Endothelial cell of umbilical vein (primary cell): ENCODE results near the gene SS18L1.

ENCODE experiments used
- CTCF ChIP-seq, 2 donors: IDR thresholded peaks; 1 replicate in 1 of 2; 2 replicates in 1 of 2; pipeline ENCODE4 v1.5.1; 2011; ENCODE audit warnings: low read length in 2 of 2, mild to moderate bottlenecking in 2 of 2, moderate library complexity in 2 of 2, control low read depth in 1 of 2, inconsistent platforms in 1 of 2, low read depth in 1 of 2; ENCODE audit not compliant: insufficient read depth in 1 of 2; ENCODE audit errors: extremely low read depth in 1 of 2
- EZH2 ChIP-seq: IDR thresholded peaks from 2 replicates; pipeline ENCODE4 v1.6.1; 2012; ENCODE audit warnings: borderline replicate concordance, low read depth, mild to moderate bottlenecking, moderate library complexity, low read length, inconsistent platforms; ENCODE audit not compliant: severe bottlenecking
- GATA2 ChIP-seq: IDR thresholded peaks from 2 replicates; pipeline ENCODE4 v1.7.0; 2011; ENCODE audit warnings: low read depth, mild to moderate bottlenecking, moderate library complexity, mixed read lengths, low read length; ENCODE audit not compliant: insufficient read length, insufficient read depth
- JUN ChIP-seq: IDR thresholded peaks from 2 replicates; pipeline ENCODE4 v1.6.1; 2011; ENCODE audit warnings: borderline replicate concordance, low read depth; ENCODE audit not compliant: insufficient read length, insufficient read depth
- MAX ChIP-seq: IDR thresholded peaks from 2 replicates; pipeline ENCODE4 v1.6.1; 2011; ENCODE audit not compliant: insufficient read depth, insufficient read length
- MYC ChIP-seq: IDR thresholded peaks from one replicate; pipeline ENCODE4 v1.6.1; 2011; ENCODE audit warnings: mild to moderate bottlenecking, low read depth, low read length
- POLR2A ChIP-seq: IDR thresholded peaks from 2 replicates; pipeline ENCODE4 v1.6.1; 2012; ENCODE audit warnings: low read depth, mild to moderate bottlenecking, control low read depth, low read length
- POLR2AphosphoS5 ChIP-seq: IDR thresholded peaks from 2 replicates; pipeline ENCODE4 v1.6.1; 2012; ENCODE audit warnings: low read depth, mild to moderate bottlenecking, control low read depth, low read length, moderate library complexity; ENCODE audit not compliant: insufficient read depth

- TF ChIP-seq EZH2 (no peak), CTCF (IDR thresholded peaks at IDR 0.05; ENCODE audit: extremely low read depth in 1 of 2, insufficient read depth in 1 of 2, low read depth in 1 of 2, low read length in 2 of 2) (no peak), POLR2A (no peak), POLR2AphosphoS5 (no peak), MAX (no peak), JUN (no peak), GATA2 (no peak), MYC (no peak)
Measured at GRCh38 chr20:62137092-62137384, 6.5 kb upstream of the SS18L1 start.
